C4-2B (cell line): ENCODE measurements around the gene DMC1.

Experiments
- ZFX ChIP-seq: fragments of 450-650 bp; IDR thresholded peaks from 2 replicates; pipeline ENCODE4 v1.6.1; 2017
- TF ChIP-seq, protein P1 (sequence below): fragments of 450-650 bp; conservative IDR thresholded peaks from 2 replicates; pipeline ENCODE4 v1.5.1; 2017; ENCODE audit warnings: mild to moderate bottlenecking

DNA sequence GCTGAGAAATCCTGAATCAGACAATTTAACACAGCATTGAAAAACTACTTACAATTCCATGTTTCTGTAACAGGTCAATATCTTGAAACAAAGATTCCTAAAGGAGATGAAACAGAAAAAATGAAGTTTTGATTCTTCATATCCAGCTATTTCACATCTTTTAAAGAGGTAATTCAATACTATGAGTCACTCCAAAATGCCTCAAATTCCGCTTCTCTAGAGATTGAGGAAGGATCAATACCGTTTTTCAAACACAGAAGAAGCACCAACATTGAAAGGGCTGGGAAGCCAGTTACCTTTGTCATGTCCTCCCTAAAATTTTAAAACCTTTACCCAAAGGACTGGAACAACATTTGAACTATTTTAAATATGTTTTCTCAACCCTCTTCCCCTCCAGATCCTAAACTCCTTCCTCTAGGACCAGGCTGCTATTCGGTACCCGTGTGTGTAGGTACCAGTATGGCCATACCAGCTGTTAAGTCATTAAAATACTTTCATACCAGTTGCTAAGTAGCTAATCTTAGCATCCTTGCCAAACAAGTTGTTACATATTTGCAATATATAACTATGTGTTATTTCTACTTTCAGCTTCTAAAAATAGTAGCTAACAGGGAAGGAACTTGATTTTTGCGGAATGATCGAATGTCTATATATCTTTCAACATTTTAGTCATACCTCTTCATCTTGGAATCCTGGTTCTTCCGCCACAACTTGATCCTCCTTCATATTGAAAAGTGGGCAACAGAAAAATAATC lies 2.3 kb downstream of the DMC1 start:
- TF ChIP-seq, protein P1, sequence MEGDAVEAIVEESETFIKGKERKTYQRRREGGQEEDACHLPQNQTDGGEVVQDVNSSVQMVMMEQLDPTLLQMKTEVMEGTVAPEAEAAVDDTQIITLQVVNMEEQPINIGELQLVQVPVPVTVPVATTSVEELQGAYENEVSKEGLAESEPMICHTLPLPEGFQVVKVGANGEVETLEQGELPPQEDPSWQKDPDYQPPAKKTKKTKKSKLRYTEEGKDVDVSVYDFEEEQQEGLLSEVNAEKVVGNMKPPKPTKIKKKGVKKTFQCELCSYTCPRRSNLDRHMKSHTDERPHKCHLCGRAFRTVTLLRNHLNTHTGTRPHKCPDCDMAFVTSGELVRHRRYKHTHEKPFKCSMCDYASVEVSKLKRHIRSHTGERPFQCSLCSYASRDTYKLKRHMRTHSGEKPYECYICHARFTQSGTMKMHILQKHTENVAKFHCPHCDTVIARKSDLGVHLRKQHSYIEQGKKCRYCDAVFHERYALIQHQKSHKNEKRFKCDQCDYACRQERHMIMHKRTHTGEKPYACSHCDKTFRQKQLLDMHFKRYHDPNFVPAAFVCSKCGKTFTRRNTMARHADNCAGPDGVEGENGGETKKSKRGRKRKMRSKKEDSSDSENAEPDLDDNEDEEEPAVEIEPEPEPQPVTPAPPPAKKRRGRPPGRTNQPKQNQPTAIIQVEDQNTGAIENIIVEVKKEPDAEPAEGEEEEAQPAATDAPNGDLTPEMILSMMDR: no peak
- TF ChIP-seq ZFX: no peak
